ENCODE data around the gene LRIG1.

LRIG1 gene

GRCh38 chr3:66451766-66452165 lies 49.1 kb downstream of the LRIG1 start:
- TF ChIP-seq FOXP2 (optimal IDR thresholded peaks at IDR 0.05; ENCODE audit: borderline replicate concordance, extremely low read depth, extremely low read length, insufficient read depth) (no peak), REST (IDR thresholded peaks at IDR 0.05; ENCODE audit: insufficient read depth in 1 of 2, low read depth in 2 of 2, low read length in 2 of 2) (no peak), SIN3A (IDR thresholded peaks at IDR 0.05; ENCODE audit: borderline replicate concordance, insufficient read depth, low read length) (no peak), TAF1 (IDR thresholded peaks at IDR 0.05; ENCODE audit: borderline replicate concordance, insufficient read depth, low read length) (no peak), POLR2AphosphoS5 (IDR thresholded peaks at IDR 0.05; ENCODE audit: low read depth, low read length) (no peak)

- TF ChIP-seq POLR2AphosphoS5 (IDR thresholded peaks at IDR 0.05; ENCODE audit: low read depth, low read length), result no peak
- no peak for TF ChIP-seq SIN3A (IDR thresholded peaks at IDR 0.05; ENCODE audit: borderline replicate concordance, insufficient read depth, low read length)
- TF ChIP-seq TAF1 (IDR thresholded peaks at IDR 0.05; ENCODE audit: borderline replicate concordance, insufficient read depth, low read length), result no peak
- TF ChIP-seq REST (IDR thresholded peaks at IDR 0.05; ENCODE audit: insufficient read depth in 1 of 2, low read depth in 2 of 2, low read length in 2 of 2), result no peak
- no peak for TF ChIP-seq FOXP2 (optimal IDR thresholded peaks at IDR 0.05; ENCODE audit: borderline replicate concordance, extremely low read depth, extremely low read length, insufficient read depth)
These were observed 50.3 kb downstream of the LRIG1 start for GRCh38 chr3:66450390-66451022.

GRCh38 chr3:66449411-66449974 lies 51.3 kb downstream of the LRIG1 start:
- TF ChIP-seq FOXP2 (optimal IDR thresholded peaks at IDR 0.05; ENCODE audit: borderline replicate concordance, extremely low read depth, extremely low read length, insufficient read depth) (no peak), TAF1 (IDR thresholded peaks at IDR 0.05; ENCODE audit: borderline replicate concordance, insufficient read depth, low read length) (no peak), SIN3A (IDR thresholded peaks at IDR 0.05; ENCODE audit: borderline replicate concordance, insufficient read depth, low read length) (no peak), POLR2AphosphoS5 (IDR thresholded peaks at IDR 0.05; ENCODE audit: low read depth, low read length) (no peak), REST (IDR thresholded peaks at IDR 0.05; ENCODE audit: insufficient read depth in 1 of 2, low read depth in 2 of 2, low read length in 2 of 2) (no peak)

GRCh38 chr3:66444146-66444644 lies 56.6 kb downstream of the LRIG1 start:
- TF ChIP-seq SIN3A (IDR thresholded peaks at IDR 0.05; ENCODE audit: borderline replicate concordance, insufficient read depth, low read length) (no peak), REST (IDR thresholded peaks at IDR 0.05; ENCODE audit: insufficient read depth in 1 of 2, low read depth in 2 of 2, low read length in 2 of 2) (peak; percentile 54 to 80; a peak in 3 of 4 replicates), FOXP2 (optimal IDR thresholded peaks at IDR 0.05; ENCODE audit: borderline replicate concordance, extremely low read depth, extremely low read length, insufficient read depth) (no peak), POLR2AphosphoS5 (IDR thresholded peaks at IDR 0.05; ENCODE audit: low read depth, low read length) (no peak), TAF1 (IDR thresholded peaks at IDR 0.05; ENCODE audit: borderline replicate concordance, insufficient read depth, low read length) (no peak)

All from PFSK-1 (cell line).